GM19239 (cell line): ENCODE data around the gene CDKN2B-AS1.

Experiments
- DNase-seq: peaks from one replicate; pipeline ENCODE4 v3.0.0; 2011; ENCODE audit warnings: low spot score; ENCODE audit not compliant: insufficient read length
- FAIRE-seq: peaks from 2 replicates; lab custom pipeline; 2011; peaks lifted over from hg19 to GRCh38; lab: Jason Lieb, UNC

The CDKN2B-AS1 gene

GRCh38 chr9:22005021-22005701 lies 10.6 kb downstream of the CDKN2B-AS1 start:
- DNase-seq, result no peak
- FAIRE-seq, result peak; percentile 45

GRCh38 chr9:22005702-22006606 lies 11.4 kb downstream of the CDKN2B-AS1 start:
- FAIRE-seq (no peak), DNase-seq (no peak)

GRCh38 chr9:22008384-22008716 lies 13.8 kb downstream of the CDKN2B-AS1 start:
- FAIRE-seq (peak; percentile 49), DNase-seq (no peak)

- DNase-seq, result peak; percentile 71
- peak; percentile 85 for FAIRE-seq
Measured at GRCh38 chr9:22008717-22009505, 14.3 kb downstream of the CDKN2B-AS1 start, which contains the start of gene CDKN2B. Gene CDKN2B (minus strand): TSS chr9:22009305. CDS start chr9:22008953, 352 bp downstream.

GRCh38 chr9:22009506-22009867 lies 14.9 kb downstream of the CDKN2B-AS1 start:
- no peak for DNase-seq
- FAIRE-seq, result no peak

GRCh38 chr9:22010866-22011625 lies 16.5 kb downstream of the CDKN2B-AS1 start:
- no peak for DNase-seq
- no peak for FAIRE-seq

- FAIRE-seq (no peak), DNase-seq (no peak)
Measured at GRCh38 chr9:22022396-22022795, 27.8 kb downstream of the CDKN2B-AS1 start.

- no peak for FAIRE-seq
- DNase-seq, result no peak
Measured at GRCh38 chr9:22026696-22027095, 32.1 kb downstream of the CDKN2B-AS1 start.

- DNase-seq, result no peak
- FAIRE-seq, result no peak
Measured at GRCh38 chr9:22028394-22028793, 33.8 kb downstream of the CDKN2B-AS1 start.

GRCh38 chr9:22029231-22029630 lies 34.6 kb downstream of the CDKN2B-AS1 start:
- no peak for DNase-seq
- no peak for FAIRE-seq

GRCh38 chr9:22030101-22030598 lies 35.6 kb downstream of the CDKN2B-AS1 start:
- no peak for DNase-seq
- no peak for FAIRE-seq

GRCh38 chr9:22031655-22032411 lies 37.2 kb downstream of the CDKN2B-AS1 start:
- FAIRE-seq, result no peak
- DNase-seq, result no peak

- DNase-seq (no peak), FAIRE-seq (no peak)
Measured at GRCh38 chr9:22033012-22033630, 38.5 kb downstream of the CDKN2B-AS1 start.

GRCh38 chr9:22035591-22036011 lies 41.0 kb downstream of the CDKN2B-AS1 start:
- FAIRE-seq, result no peak

GRCh38 chr9:22036866-22037626 lies 42.5 kb downstream of the CDKN2B-AS1 start:
- no peak for DNase-seq
- FAIRE-seq, result no peak

More at GRCh38 chr9:22035591-22036011, 41.0 kb downstream of the CDKN2B-AS1 start:
- DNase-seq, result no peak

GRCh38 chr9:22037954-22038690 lies 43.5 kb downstream of the CDKN2B-AS1 start:
- no peak for DNase-seq
- peak; percentile 63 for FAIRE-seq

- no peak for DNase-seq
- FAIRE-seq, result no peak
Measured at GRCh38 chr9:22039258-22039657, 44.7 kb downstream of the CDKN2B-AS1 start.
